Hematopoietic multipotent progenitor cell treated with erythropoietin and hydrocortisone succinate and interleukin-3 and kit ligand, for 4 days (in vitro differentiated cells): ENCODE data around the gene ZDHHC3.

Experiments
- DNase-seq: peaks from one replicate; pipeline ENCODE4 v3.0.0-alpha.2; 2015

Gene ZDHHC3

GRCh38 chr3:44890852-44891251 lies 85.1 kb downstream of the ZDHHC3 start:
- no peak for DNase-seq

GRCh38 chr3:44890258-44890657 lies 85.7 kb downstream of the ZDHHC3 start:
- DNase-seq = no peak

- no peak for DNase-seq
These were observed 88.9 kb downstream of the ZDHHC3 start for GRCh38 chr3:44887101-44887500.

GRCh38 chr3:44886561-44886960 lies 89.4 kb downstream of the ZDHHC3 start:
- no peak for DNase-seq

GRCh38 chr3:44885618-44886017 lies 90.4 kb downstream of the ZDHHC3 start:
- DNase-seq = no peak

- DNase-seq = no peak
These were observed 92.0 kb downstream of the ZDHHC3 start for GRCh38 chr3:44883999-44884431.

- peak; percentile 19 for DNase-seq
These were observed 92.6 kb downstream of the ZDHHC3 start for GRCh38 chr3:44883213-44883955.

GRCh38 chr3:44880284-44880683 lies 95.7 kb downstream of the ZDHHC3 start:
- DNase-seq = no peak

- no peak for DNase-seq
These were observed 98.6 kb downstream of the ZDHHC3 start for GRCh38 chr3:44877333-44877732.

GRCh38 chr3:44875596-44875995 lies 100.4 kb downstream of the ZDHHC3 start:
- DNase-seq = no peak
